Measurements from ENCODE around the gene RASSF3.

RASSF3 gene

DNA sequence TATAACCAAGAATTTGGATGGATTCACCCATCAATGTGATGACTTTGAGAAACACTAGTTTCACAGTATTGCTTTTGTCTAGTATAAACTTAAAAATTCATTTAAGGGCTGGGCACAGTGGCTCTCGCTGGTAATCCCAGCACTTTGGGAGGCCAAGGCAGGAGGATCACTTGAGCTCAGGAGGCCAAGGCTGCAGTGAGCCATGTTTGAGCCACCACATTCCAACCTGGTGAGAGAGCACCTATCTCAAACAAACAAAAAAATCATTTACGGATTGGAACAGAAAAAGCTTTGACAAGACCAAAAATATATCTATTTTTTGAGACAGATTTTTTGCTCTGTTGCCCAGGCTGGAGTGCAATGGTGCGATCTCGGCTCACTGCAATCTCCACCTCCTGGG is 121.4 kb downstream of the RASSF3 start:
- TF ChIP-seq, protein P1, sequence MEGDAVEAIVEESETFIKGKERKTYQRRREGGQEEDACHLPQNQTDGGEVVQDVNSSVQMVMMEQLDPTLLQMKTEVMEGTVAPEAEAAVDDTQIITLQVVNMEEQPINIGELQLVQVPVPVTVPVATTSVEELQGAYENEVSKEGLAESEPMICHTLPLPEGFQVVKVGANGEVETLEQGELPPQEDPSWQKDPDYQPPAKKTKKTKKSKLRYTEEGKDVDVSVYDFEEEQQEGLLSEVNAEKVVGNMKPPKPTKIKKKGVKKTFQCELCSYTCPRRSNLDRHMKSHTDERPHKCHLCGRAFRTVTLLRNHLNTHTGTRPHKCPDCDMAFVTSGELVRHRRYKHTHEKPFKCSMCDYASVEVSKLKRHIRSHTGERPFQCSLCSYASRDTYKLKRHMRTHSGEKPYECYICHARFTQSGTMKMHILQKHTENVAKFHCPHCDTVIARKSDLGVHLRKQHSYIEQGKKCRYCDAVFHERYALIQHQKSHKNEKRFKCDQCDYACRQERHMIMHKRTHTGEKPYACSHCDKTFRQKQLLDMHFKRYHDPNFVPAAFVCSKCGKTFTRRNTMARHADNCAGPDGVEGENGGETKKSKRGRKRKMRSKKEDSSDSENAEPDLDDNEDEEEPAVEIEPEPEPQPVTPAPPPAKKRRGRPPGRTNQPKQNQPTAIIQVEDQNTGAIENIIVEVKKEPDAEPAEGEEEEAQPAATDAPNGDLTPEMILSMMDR (IDR thresholded peaks at IDR 0.05; ENCODE audit: low read depth, low read length) = no peak
- TF ChIP-seq EZH2phosphoT487 (IDR thresholded peaks at IDR 0.05; ENCODE audit: low read depth) = no peak
- H3K4me1 ChIP-seq (ENCODE audit: low read length) = peaks cover 9% of the 10 kb centered on the region
- H3K27me3 ChIP-seq (ENCODE audit: low read depth, low read length) = no peaks in the 10 kb centered on the region
- H3K9ac ChIP-seq (ENCODE audit: low read length) = no peak overlapping the region
- H2AFZ ChIP-seq (ENCODE audit: low read depth, low read length) = no peak overlapping the region
- H3K79me2 ChIP-seq (ENCODE audit: low read length) = no peaks in the 10 kb centered on the region
- no peak overlapping the region for H3K4me3 ChIP-seq (ENCODE audit: low read length)
- no peak overlapping the region for H3K27ac ChIP-seq (ENCODE audit: low read length)
- H4K20me1 ChIP-seq (ENCODE audit: insufficient read depth, low read length) = no peaks in the 10 kb centered on the region
- no peak overlapping the region for H3K4me2 ChIP-seq (ENCODE audit: low read length)
- peaks cover 9% of the 10 kb centered on the region for H3K36me3 ChIP-seq (replicated peaks; ENCODE audit: low read depth, low read length)
- no peaks in the 10 kb centered on the region for H3K9me3 ChIP-seq (ENCODE audit: insufficient read depth, low read length)

DNA sequence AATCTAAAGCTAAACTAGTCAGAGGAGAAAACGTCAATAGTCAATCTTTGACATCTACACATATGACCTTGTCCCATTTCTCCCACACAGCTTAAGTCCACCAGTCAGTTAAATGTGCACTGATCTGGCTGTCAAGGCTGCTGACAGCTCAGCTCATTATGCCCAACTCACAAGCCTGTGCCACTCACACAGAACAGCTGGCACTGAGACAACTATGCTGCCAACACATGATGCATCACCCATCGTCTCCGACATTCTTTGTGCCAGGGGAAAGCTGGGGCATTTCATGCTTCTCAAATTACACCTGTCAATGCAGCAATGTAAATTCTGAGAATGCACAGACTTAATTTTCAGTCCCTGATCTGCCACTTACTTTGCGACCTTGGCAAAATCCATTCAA is 123.6 kb downstream of the RASSF3 start:
- no peaks in the 10 kb centered on the region for H4K20me1 ChIP-seq (ENCODE audit: insufficient read depth, low read length)
- peaks cover 15% of the 10 kb centered on the region for H3K4me1 ChIP-seq (ENCODE audit: low read length)
- H3K79me2 ChIP-seq (ENCODE audit: low read length) = no peaks in the 10 kb centered on the region
- H3K27me3 ChIP-seq (ENCODE audit: low read depth, low read length) = no peaks in the 10 kb centered on the region
- TF ChIP-seq, protein P1 (IDR thresholded peaks at IDR 0.05; ENCODE audit: low read depth, low read length) = no peak
- TF ChIP-seq EZH2phosphoT487 (IDR thresholded peaks at IDR 0.05; ENCODE audit: low read depth) = no peak
- H3K27ac ChIP-seq (ENCODE audit: low read length) = no peak overlapping the region
- peaks cover 12% of the 10 kb centered on the region for H3K36me3 ChIP-seq (replicated peaks; ENCODE audit: low read depth, low read length)
- H3K4me3 ChIP-seq (ENCODE audit: low read length) = no peak overlapping the region
- H3K9me3 ChIP-seq (ENCODE audit: insufficient read depth, low read length) = no peaks in the 10 kb centered on the region
- H3K9ac ChIP-seq (ENCODE audit: low read length) = no peak overlapping the region
- H3K4me2 ChIP-seq (ENCODE audit: low read length) = no peak overlapping the region
- no peak overlapping the region for H2AFZ ChIP-seq (ENCODE audit: low read depth, low read length)

GRCh38 chr12:64735442-64735841 is 125.1 kb downstream of the RASSF3 start:
- TF ChIP-seq, protein P1 (IDR thresholded peaks at IDR 0.05; ENCODE audit: low read depth, low read length) = no peak
- no peak for TF ChIP-seq EZH2phosphoT487 (IDR thresholded peaks at IDR 0.05; ENCODE audit: low read depth)
- Histone ChIP-seq H3K27me3 (ENCODE audit: low read depth, low read length) (no peaks in the 10 kb centered on the region), H3K27ac (ENCODE audit: low read length) (no peak overlapping the region), H3K4me3 (ENCODE audit: low read length) (no peak overlapping the region), H3K4me1 (ENCODE audit: low read length) (peaks cover 6% of the 10 kb centered on the region; the same call in 1 of the 2 replicates), H2AFZ (ENCODE audit: low read depth, low read length) (no peak overlapping the region), H3K79me2 (ENCODE audit: low read length) (no peaks in the 10 kb centered on the region), H3K36me3 (replicated peaks; ENCODE audit: low read depth, low read length) (peaks cover 20% of the 10 kb centered on the region), H4K20me1 (ENCODE audit: insufficient read depth, low read length) (no peaks in the 10 kb centered on the region), H3K9ac (ENCODE audit: low read length) (no peak overlapping the region), H3K9me3 (ENCODE audit: insufficient read depth, low read length) (no peaks in the 10 kb centered on the region), H3K4me2 (ENCODE audit: low read length) (no peak overlapping the region)

GRCh38 chr12:64736771-64737170 is 126.5 kb downstream of the RASSF3 start:
- Histone ChIP-seq H3K27me3 (ENCODE audit: low read depth, low read length) (no peaks in the 10 kb centered on the region), H3K4me3 (ENCODE audit: low read length) (no peak overlapping the region), H3K4me1 (ENCODE audit: low read length) (peaks cover 6% of the 10 kb centered on the region; the same call in 1 of the 2 replicates), H3K9me3 (ENCODE audit: insufficient read depth, low read length) (no peaks in the 10 kb centered on the region), H3K9ac (ENCODE audit: low read length) (no peak overlapping the region), H3K36me3 (replicated peaks; ENCODE audit: low read depth, low read length) (peaks cover 20% of the 10 kb centered on the region), H3K79me2 (ENCODE audit: low read length) (no peaks in the 10 kb centered on the region), H2AFZ (ENCODE audit: low read depth, low read length) (no peak overlapping the region), H4K20me1 (ENCODE audit: insufficient read depth, low read length) (no peaks in the 10 kb centered on the region), H3K27ac (ENCODE audit: low read length) (no peak overlapping the region), H3K4me2 (ENCODE audit: low read length) (no peak overlapping the region)
- TF ChIP-seq EZH2phosphoT487 (IDR thresholded peaks at IDR 0.05; ENCODE audit: low read depth) = no peak
- TF ChIP-seq, protein P1 (IDR thresholded peaks at IDR 0.05; ENCODE audit: low read depth, low read length) = no peak

Data from OCI-LY3 (cell line).